Upper lobe of left lung (tissue), 6 donors: ENCODE results near the gene SMR3B. TPM values are rescaled to one million over a fixed set of nuclear protein-coding genes. Genes with fewer than 3 reads are reported as not detected.

Experiments
- ATAC-seq, 2 donors: fragments of 200-7000 bp; cut with Tn5 transposase; one replicate each; pipeline ENCODE4 v1.9.1; 2022; ENCODE audit warnings: mild to moderate bottlenecking in 2 of 2, moderate library complexity in 2 of 2; ENCODE audit not compliant: low FRiP score in 2 of 2
- DNase-seq, 2 donors: peaks; one replicate each; pipeline ENCODE4 v3.0.0-alpha.2; 2019 to 2020
- H3K27ac ChIP-seq, 4 donors: fragments of 200-600 bp; sonication (generic); one replicate each; pipeline ENCODE4 v1.5.1; 2016 to 2019
- H3K27me3 ChIP-seq, 4 donors: fragments of 200-600 bp; sonication (generic); one replicate each; pipeline ENCODE4 v1.5.1; 2017 to 2019
- H3K36me3 ChIP-seq, 4 donors: fragments of 200-600 bp; sonication (generic); one replicate each; pipeline ENCODE4 v1.5.1; 2016 to 2019
- H3K4me1 ChIP-seq, 4 donors: fragments of 200-600 bp; sonication (generic); one replicate each; pipeline ENCODE4 v1.5.1; 2018 to 2019
- H3K4me3 ChIP-seq, 4 donors: fragments of 200-600 bp; sonication (generic); one replicate each; pipeline ENCODE4 v1.5.1; 2017 to 2019; ENCODE audit warnings: mild to moderate bottlenecking in 2 of 4, moderate library complexity in 1 of 4
- H3K9me3 ChIP-seq, 4 donors: fragments of 200-600 bp; sonication (generic); one replicate each; pipeline ENCODE4 v1.5.1; 2018 to 2019
- CTCF ChIP-seq, 6 experiments: fragments of 450-650 bp in 4 of 6; fragments of 200-600 bp in 2 of 6; sonication (generic) in 2 of 6; IDR thresholded peaks; one replicate each; pipeline ENCODE4 v1.5.1; 2016 to 2019; ENCODE audit warnings: antibody characterized with exemption in 6 of 6
- EP300 ChIP-seq, 4 donors: sonication (generic); formaldehyde crosslinking; IDR thresholded peaks; one replicate each; pipeline ENCODE4 v1.5.1; 2017; ENCODE audit warnings: antibody characterized with exemption in 4 of 4, control low read depth in 2 of 4
- POLR2A ChIP-seq, 4 donors: fragments of 450-650 bp; IDR thresholded peaks; one replicate each; pipeline ENCODE4 v1.5.1; 2016 to 2017; ENCODE audit warnings: antibody characterized with exemption in 4 of 4, mild to moderate bottlenecking in 2 of 4
- POLR2AphosphoS5 ChIP-seq, 2 donors: sonication (generic); formaldehyde crosslinking; IDR thresholded peaks; one replicate each; pipeline ENCODE4 v1.5.1; 2017; ENCODE audit warnings: antibody characterized with exemption in 2 of 2
- WGBS, 2 donors: methylation state at CpG; one replicate each; pipeline ENCODE4 v1.1.5; 2017 to 2018; 5-methylcytosine and 5-hydroxymethylcytosine counted together
- total RNA-seq, 6 donors: library from RNA; depleted of rRNA in 4 of 6; stranded (reverse); fragments of >200 nt in 4 of 6; gene quantifications; one replicate each; pipeline versions ENCODE4 v1.1.0 to v1.2.1, GENCODE V29; 2016 to 2021
- donor health status: DM: no; HTN: no; CAD: no; lungs with moderate emphysema.
- donor health status: DM: no; HTN: yes; CAD: no; lungs with severe emphysema.

SMR3B gene
- total RNA-seq, 6 donors from 2014 or later = not detected

- Histone ChIP-seq H3K36me3 (no peaks in the 10 kb centered on the region), H3K9me3 (no peaks in the 10 kb centered on the region), H3K27ac (no peak overlapping the region), H3K27me3 (no peaks in the 10 kb centered on the region), H3K4me1 (no peaks in the 10 kb centered on the region), H3K4me3 (no peak overlapping the region)
- TF ChIP-seq CTCF (IDR thresholded peaks at IDR 0.05) = no peak
- no peak for TF ChIP-seq POLR2A (IDR thresholded peaks at IDR 0.05)
- TF ChIP-seq POLR2AphosphoS5 (IDR thresholded peaks at IDR 0.05) = no peak
- no peak for TF ChIP-seq EP300 (IDR thresholded peaks at IDR 0.05)
- DNase-seq (no peak), ATAC-seq (no peak)
- 83 to 92% methylated on average over 4 of the region's 4 CpGs for WGBS, 2 donors
Observed at GRCh38 chr4:70371987-70372386, 10.9 kb upstream of the SMR3B start.

GRCh38 chr4:70372760-70373159 lies 10.2 kb upstream of the SMR3B start:
- WGBS, 2 donors = 77 to 84% methylated on average over 3 of the region's 3 CpGs
- ATAC-seq (no peak), DNase-seq (no peak)

DNA sequence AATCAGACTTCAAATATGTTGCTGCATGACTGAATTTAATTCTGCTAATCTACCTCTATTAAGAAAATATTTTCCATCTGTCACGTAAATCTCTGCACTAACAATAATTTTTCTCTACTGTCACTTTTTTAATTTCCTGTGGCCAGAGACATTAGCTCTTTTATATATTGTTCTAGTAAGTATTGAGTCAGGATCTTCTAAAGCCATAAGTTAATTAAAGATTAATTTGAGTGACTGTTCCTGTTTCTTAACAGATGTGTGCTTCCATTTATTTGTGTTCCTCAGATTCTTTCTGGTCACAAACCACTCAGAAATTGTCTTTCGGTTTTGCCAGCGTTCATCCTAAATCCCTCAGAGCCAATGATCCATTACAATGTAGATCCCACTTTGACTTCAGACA lies 2.4 kb upstream of the SMR3B start:
- ATAC-seq (no peak), DNase-seq (no peak)
- 75 to 81% methylated on average over 3 of the region's 3 CpGs for WGBS, 2 donors
- H3K9me3 ChIP-seq = no peaks in the 10 kb centered on the region
- no peak overlapping the region for H3K4me3 ChIP-seq
- no peak overlapping the region for H3K27ac ChIP-seq
- no peaks in the 10 kb centered on the region for H3K27me3 ChIP-seq
- no peaks in the 10 kb centered on the region for H3K36me3 ChIP-seq
- TF ChIP-seq POLR2A (IDR thresholded peaks at IDR 0.05) (no peak), EP300 (IDR thresholded peaks at IDR 0.05) (no peak), CTCF (IDR thresholded peaks at IDR 0.05) (no peak), POLR2AphosphoS5 (IDR thresholded peaks at IDR 0.05) (no peak)
- no peaks in the 10 kb centered on the region for H3K4me1 ChIP-seq

More at GRCh38 chr4:70372760-70373159, 10.2 kb upstream of the SMR3B start:
- H3K9me3 ChIP-seq = no peaks in the 10 kb centered on the region
- H3K36me3 ChIP-seq = no peaks in the 10 kb centered on the region
- no peak for TF ChIP-seq POLR2AphosphoS5 (IDR thresholded peaks at IDR 0.05)
- TF ChIP-seq EP300 (IDR thresholded peaks at IDR 0.05) = no peak
- TF ChIP-seq POLR2A (IDR thresholded peaks at IDR 0.05) = no peak
- no peak for TF ChIP-seq CTCF (IDR thresholded peaks at IDR 0.05)
- H3K4me3 ChIP-seq = no peak overlapping the region
- no peaks in the 10 kb centered on the region for H3K4me1 ChIP-seq
- no peak overlapping the region for H3K27ac ChIP-seq
- H3K27me3 ChIP-seq = no peaks in the 10 kb centered on the region

DNA sequence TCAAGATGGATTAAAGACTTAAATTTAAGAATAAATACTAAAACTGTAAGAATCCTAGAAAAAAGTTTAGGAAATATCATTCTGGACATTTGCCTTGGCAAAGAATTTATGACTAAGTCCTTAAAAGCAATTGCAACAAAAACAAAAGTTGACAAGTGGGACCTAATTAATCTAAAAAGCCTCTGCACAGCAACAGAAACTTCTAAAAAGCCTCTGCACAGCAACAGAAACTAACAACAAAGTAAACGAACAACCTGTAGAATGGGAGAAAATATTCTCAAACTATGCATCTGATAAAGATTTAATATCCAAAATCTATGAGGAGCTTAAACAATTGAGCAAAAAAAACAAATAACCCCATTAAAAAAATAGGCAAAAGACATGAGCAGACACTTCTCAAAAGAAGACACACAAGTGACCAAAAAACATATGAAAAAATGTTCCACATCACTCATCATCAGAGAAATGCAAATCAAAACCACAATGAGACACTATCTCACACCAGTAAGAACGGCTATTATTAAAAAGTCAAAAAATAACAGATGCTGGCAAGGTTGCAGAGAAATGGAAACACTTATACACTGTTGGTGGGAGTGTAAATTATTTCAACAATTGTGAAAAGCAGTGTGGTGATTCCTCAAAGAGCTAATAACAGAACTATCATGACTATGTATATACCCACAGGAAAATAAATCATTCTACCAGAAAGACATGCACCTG lies 9.3 kb downstream of the SMR3B start:
- Histone ChIP-seq H3K4me3 (no peak overlapping the region), H3K9me3 (no peaks in the 10 kb centered on the region), H3K27me3 (no peaks in the 10 kb centered on the region), H3K4me1 (no peaks in the 10 kb centered on the region), H3K27ac (no peak overlapping the region), H3K36me3 (no peaks in the 10 kb centered on the region)
- TF ChIP-seq POLR2A (IDR thresholded peaks at IDR 0.05) = no peak
- TF ChIP-seq CTCF (IDR thresholded peaks at IDR 0.05) = no peak
- no peak for TF ChIP-seq POLR2AphosphoS5 (IDR thresholded peaks at IDR 0.05)
- TF ChIP-seq EP300 (IDR thresholded peaks at IDR 0.05) = no peak
- DNase-seq (no peak), ATAC-seq (no peak)
- WGBS, 2 donors = 59 to 62% methylated on average over 2 of the region's 2 CpGs

GRCh38 chr4:70397580-70397979 lies 14.6 kb downstream of the SMR3B start, which contains the start of gene OPRPN:
OPRPN (plus strand) TSS chr4:70397940; CDS start chr4:70399286, 1,346 bp downstream.
- Histone ChIP-seq H3K4me3 (no peak within 1 kb of the TSS), H3K27me3 (no peaks in the 10 kb centered on the region), H3K4me1 (no peaks in the 10 kb centered on the region), H3K36me3 (no peaks in the 10 kb centered on the region), H3K27ac (no peak within 1 kb of the TSS), H3K9me3 (no peaks in the 10 kb centered on the region)
- TF ChIP-seq POLR2A (IDR thresholded peaks at IDR 0.05) (no peak), CTCF (IDR thresholded peaks at IDR 0.05) (no peak), POLR2AphosphoS5 (IDR thresholded peaks at IDR 0.05) (no peak), EP300 (IDR thresholded peaks at IDR 0.05) (no peak)
- DNase-seq (no peak), ATAC-seq (no peak)
